K562 (cell line): ENCODE measurements around the gene UNC79. TPM values are rescaled to one million over a fixed set of nuclear protein-coding genes. Genes with fewer than 3 reads are reported as not detected.

Experiments
- ATAC-seq: fragments of 200-7000 bp; cut with Tn5 transposase; 3 replicates; pipeline ENCODE4 v1.9.1; 2020; ENCODE audit warnings: moderate library complexity
- BruUV-seq: library from RNA; stranded (reverse); fragments of 400-500 nt; replicated peaks from 2 replicates; lab custom pipeline; 2021; lab: Mats Ljungman, UMichigan
- CTCF ChIA-PET: fragments of 300-600 bp; formaldehyde crosslinking; extraction: SDS; loops from one replicate; lab custom pipeline; 2021; ENCODE audit warnings: low intra/inter-chr PET ratio; lab: Yijun Ruan, JAX
- POLR2A ChIA-PET: fragments of 300-600, 350-650 bp; sonication (Branson Sonifier 250); formaldehyde crosslinking; extraction: SDS; loops from one replicate; lab custom pipeline; 2021; ENCODE audit warnings: antibody characterized with exemption, inconsistent platforms; lab: Yijun Ruan, JAX
- DNase-seq, 4 experiments: peaks; one replicate each; pipeline versions ENCODE4 v3.0.0 to v3.0.0-alpha.2; 2011 to 2018; ENCODE audit warnings: low spot score in 3 of 4, mixed read lengths in 3 of 4; ENCODE audit errors: extremely low read depth in 1 of 4
- FAIRE-seq: peaks from 2 replicates; lab custom pipeline; 2011; peaks lifted over from hg19 to GRCh38; lab: Jason Lieb, UNC
- H2AFZ ChIP-seq: 2 replicates; pipeline ENCODE4 v1.6.0; 2011; ENCODE audit warnings: low read depth, low read length, control low read depth, inconsistent platforms
- H3K27ac ChIP-seq: fragments of 200-600 bp; 3 replicates; pipeline ENCODE4 v1.8.0; 2011; ENCODE audit warnings: low read depth, mild to moderate bottlenecking, control low read depth, inconsistent platforms, low read length, moderate library complexity, mixed read lengths; ENCODE audit errors: extremely low read depth
- H3K27me3 ChIP-seq, 2 experiments: fragments of 300-600 bp in 1 of 2; 2 replicates in 1 of 2; 3 replicates in 1 of 2; pipeline versions ENCODE4 v1.6.0 to v1.8.0; 2011; ENCODE audit warnings: inconsistent platforms in 2 of 2, low read length in 2 of 2, mild to moderate bottlenecking in 1 of 2, mixed read lengths in 1 of 2, moderate library complexity in 1 of 2; ENCODE audit not compliant: control insufficient read depth in 2 of 2, insufficient read depth in 2 of 2
- H3K36me3 ChIP-seq: fragments of 300-600 bp; 3 replicates; pipeline ENCODE4 v1.8.0; 2011; ENCODE audit warnings: mild to moderate bottlenecking, low read length, inconsistent platforms; ENCODE audit not compliant: control insufficient read depth, insufficient read depth
- H3K4me1 ChIP-seq, 2 experiments: fragments of 200-600 bp in 1 of 2; replicated peaks in 1 of 2; 2 replicates in 1 of 2; 3 replicates in 1 of 2; pipeline versions ENCODE4 v1.5.1 to v1.8.0; 2011; ENCODE audit warnings: inconsistent platforms in 2 of 2, low read length in 2 of 2, mild to moderate bottlenecking in 1 of 2, mixed read lengths in 1 of 2, moderate library complexity in 1 of 2; ENCODE audit not compliant: control insufficient read depth in 2 of 2, insufficient read depth in 2 of 2
- H3K4me2 ChIP-seq: 2 replicates; pipeline ENCODE4 v1.6.1; 2011; ENCODE audit warnings: low read length, control low read depth, inconsistent platforms, mixed read lengths; ENCODE audit not compliant: insufficient read depth
- H3K4me3 ChIP-seq: fragments of 200-600 bp; sonication (generic), shearing (Covaris generic); 2 replicates; pipeline ENCODE4 v1.5.1; 2016; ENCODE audit warnings: control low read depth, inconsistent platforms
- H3K79me2 ChIP-seq: fragments of 200-600 bp; 3 replicates; pipeline ENCODE4 v1.8.0; 2011; ENCODE audit warnings: low read length, inconsistent platforms; ENCODE audit not compliant: control insufficient read depth, insufficient read depth
- H3K9ac ChIP-seq, 2 experiments: 2 replicates each; pipeline versions ENCODE4 v1.6.0 to v1.6.1; 2011; ENCODE audit warnings: low read depth in 2 of 2, low read length in 2 of 2, control low read depth in 1 of 2, inconsistent platforms in 1 of 2, mild to moderate bottlenecking in 1 of 2, mixed read lengths in 1 of 2; ENCODE audit not compliant: insufficient read depth in 1 of 2
- H3K9me1 ChIP-seq: one replicate; pipeline ENCODE4 v1.6.0; 2011; ENCODE audit warnings: inconsistent platforms, mild to moderate bottlenecking, low read length, moderate library complexity; ENCODE audit not compliant: control insufficient read depth, insufficient read depth
- H3K9me3 ChIP-seq: replicated peaks from 2 replicates; pipeline ENCODE4 v1.5.1; 2011; ENCODE audit warnings: low read depth, low read length, inconsistent platforms; ENCODE audit not compliant: control insufficient read depth, insufficient read depth
- H4K20me1 ChIP-seq: replicated peaks from 2 replicates; pipeline ENCODE4 v1.6.1; 2011; ENCODE audit warnings: low read length, inconsistent platforms, mixed read lengths; ENCODE audit not compliant: control insufficient read depth, insufficient read depth
- CBX2 ChIP-seq: fragments of 200-600 bp; sonication (generic); IDR thresholded peaks from one replicate; pipeline ENCODE4 v1.6.1; 2012; ENCODE audit warnings: mild to moderate bottlenecking, low read length, inconsistent platforms; ENCODE audit not compliant: insufficient read depth, poor library complexity, severe bottlenecking
- EHMT2 ChIP-seq: fragments of 450-650 bp; IDR thresholded peaks from 2 replicates; pipeline ENCODE4 v1.6.1; 2018; ENCODE audit warnings: antibody characterized with exemption
- ETV5 ChIP-seq: sonication (generic); formaldehyde crosslinking; IDR thresholded peaks from 2 replicates; pipeline ENCODE4 v1.4.0; 2020; ENCODE audit warnings: low read depth, mild to moderate bottlenecking, missing genetic modification reagents
- MED1 ChIP-seq: sonication (generic); formaldehyde crosslinking; IDR thresholded peaks from 2 replicates; pipeline ENCODE4 v1.8.1; 2023; ENCODE audit warnings: missing genetic modification reagents, borderline replicate concordance
- PTRF ChIP-seq: fragments of 450-650 bp; IDR thresholded peaks from 2 replicates; pipeline ENCODE4 v1.6.1; 2016; ENCODE audit warnings: mild to moderate bottlenecking, missing genetic modification characterization, missing compliant biosample characterization
- RBM15 ChIP-seq: fragments of 200-400 bp; formaldehyde crosslinking; IDR thresholded peaks from 2 replicates; pipeline ENCODE4 v1.6.1; 2018; ENCODE audit warnings: mild to moderate bottlenecking, low read length, moderate library complexity; ENCODE audit not compliant: insufficient read depth
- SETDB1 ChIP-seq: IDR thresholded peaks from one replicate; pipeline ENCODE4 v1.6.1; 2012; ENCODE audit warnings: low read length, control low read depth, inconsistent platforms
- SIRT6 ChIP-seq: IDR thresholded peaks from one replicate; pipeline ENCODE4 v1.6.1; 2012; ENCODE audit warnings: low read depth, mild to moderate bottlenecking, control low read depth, inconsistent platforms, low read length, moderate library complexity
- SP2 ChIP-seq: IDR thresholded peaks from 2 replicates; pipeline ENCODE4 v1.6.1; 2011; ENCODE audit warnings: mild to moderate bottlenecking, low read depth, low read length, moderate library complexity; ENCODE audit not compliant: poor library complexity, severe bottlenecking; ENCODE audit errors: extremely low read depth
- WHSC1 ChIP-seq: IDR thresholded peaks from one replicate; pipeline ENCODE4 v1.6.1; 2012; ENCODE audit warnings: low read length, control low read depth, inconsistent platforms
- ZNF24 ChIP-seq: fragments of 450-650 bp; IDR thresholded peaks from 2 replicates; pipeline ENCODE4 v1.6.1; 2016
- ZNF408 ChIP-seq: fragments of 250-450 bp; sonication (Bioruptor Pico); IDR thresholded peaks from 2 replicates; pipeline ENCODE4 v1.4.0; 2020; ENCODE audit warnings: low read depth, mild to moderate bottlenecking, moderate library complexity
- ZNF778 ChIP-seq: fragments of 450-650 bp; formaldehyde crosslinking; IDR thresholded peaks from 2 replicates; pipeline ENCODE4 v1.4.0; 2020; ENCODE audit warnings: mild to moderate bottlenecking, moderate library complexity
- WGBS: fragments of 100-300 bp; shearing (Covaris generic); methylation state at CpG from one replicate; pipeline ENCODE4 v1.1.6; 2016; ENCODE audit warnings: low coverage, mixed read lengths; ENCODE audit not compliant: insufficient coverage; ENCODE audit errors: missing lambda C conversion rate; 5-methylcytosine and 5-hydroxymethylcytosine counted together
- in situ Hi-C: fragments of 300-500 bp; cut with MboI; formaldehyde crosslinking; loops from 4 replicates; pipeline ENCODE4 v1.15.0; 2018; ENCODE audit warnings: inconsistent platforms, mixed read lengths
- intact Hi-C: fragments of 100-400 bp; cut with micrococcal nuclease; formaldehyde crosslinking; loops from 2 replicates; pipeline ENCODE4 v1.14.2; 2022
- polyA plus RNA-seq, 8 experiments: library from polyadenylated mRNA; depleted of rRNA in 4 of 8; stranded (reverse) in 5 of 8; unstranded in 3 of 8; fragments of >200 nt; fragmentation: Nextera tagmentation in 2 of 8; fragmentation: Illumina TruSeq in 1 of 8; extraction: Ambion mirVana in 2 of 8; extraction: Trizol in 1 of 8; gene quantifications; 2 replicates each; pipeline versions ENCODE4 v1.2.1 to v1.2.3, GENCODE V29; 2011 to 2014; ENCODE audit warnings: inconsistent platforms in 1 of 8, missing spikeins in 1 of 8
- total RNA-seq, 7 experiments: library from RNA; depleted of rRNA in 6 of 7; stranded (reverse); fragments of >200 nt in 6 of 7; fragmentation: Illumina TruSeq in 2 of 7; extraction: Trizol in 2 of 7; gene quantifications; 2 replicates each; pipeline versions ENCODE4 v1.2.1 to v1.2.3, GENCODE V29; 2011 to 2021; ENCODE audit warnings: low replicate concordance in 1 of 7
- TF ChIP-seq, protein P1 (sequence below): sonication (generic); formaldehyde crosslinking; IDR thresholded peaks from 2 replicates; pipeline ENCODE4 v1.8.0; 2022; ENCODE audit warnings: mild to moderate bottlenecking, missing genetic modification reagents
- TF ChIP-seq, protein P2 (sequence below): sonication (generic); formaldehyde crosslinking; IDR thresholded peaks from 2 replicates; pipeline ENCODE4 v1.9.0; 2022; ENCODE audit warnings: mild to moderate bottlenecking, missing genetic modification reagents
- TF ChIP-seq, protein P3 (sequence below): fragments of 250-450 bp; sonication (Bioruptor Pico); IDR thresholded peaks from 2 replicates; pipeline ENCODE4 v1.4.0; 2020; ENCODE audit warnings: mild to moderate bottlenecking, moderate library complexity, borderline replicate concordance

UNC79 gene
- total and polyA plus RNA-seq, 9 of the 15 experiments (the other 6 are each of a cell fraction or from before 2014, with no cell fraction given) = under 0.01 to 0.04 (median 0.01) TPM; not detected in 6

DNA sequence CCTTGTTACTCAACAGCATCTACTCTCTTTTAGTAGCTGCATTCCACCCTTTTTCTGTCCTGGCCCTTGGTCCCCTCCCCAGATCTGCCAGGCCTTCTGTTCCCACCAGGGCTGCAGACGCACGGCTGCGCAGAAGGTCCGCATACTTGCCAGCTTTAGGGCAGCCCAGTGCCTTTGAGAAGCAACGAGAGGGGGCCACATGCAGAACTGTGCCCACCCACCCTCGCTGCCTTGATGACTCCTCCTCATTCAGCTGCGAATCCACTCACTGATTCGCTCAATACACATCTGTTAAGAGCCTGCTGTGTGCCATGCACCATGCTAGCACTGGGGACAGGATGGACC, 318.3 kb downstream of the UNC79 start:
- POLR2A ChIA-PET = interaction anchor here (1.0 kb wide), 1 partner anchor 12 kb away, joined by 3 read pairs; no protein-coding TSS in a partner anchor
- Histone ChIP-seq H3K4me3 (no peak overlapping the region), H3K4me2 (no peak overlapping the region), H4K20me1 (no peaks in the 10 kb centered on the region), H3K9me3 (no peaks in the 10 kb centered on the region), H3K9ac (no peak overlapping the region), H3K36me3 (no peaks in the 10 kb centered on the region), H3K79me2 (no peaks in the 10 kb centered on the region), H3K4me1 (no peaks in the 10 kb centered on the region), H3K27me3 (peaks cover 0 to 9% of the 10 kb centered on the region in 2 experiments; a peak in 1 of 5 replicates), H2AFZ (no peak overlapping the region)
- CTCF ChIA-PET = no interaction called here
- DNase-seq (no peak), FAIRE-seq (no peak), ATAC-seq (no peak)
- in situ Hi-C loops (no loop called here), intact Hi-C loops (no loop called here)
- no TSS peak for BruUV-seq
- TF ChIP-seq CBX2 = no peak
- TF ChIP-seq ZNF778 (CRISPR knock-in tag) = no peak
- no peak for TF ChIP-seq MED1 (CRISPR knock-in tag)
- TF ChIP-seq SETDB1 = no peak
- TF ChIP-seq EHMT2 = no peak
- TF ChIP-seq PTRF = no peak
- no peak for TF ChIP-seq SIRT6
- no peak for TF ChIP-seq ZNF408 (CRISPR knock-in tag)
- TF ChIP-seq, protein P1, sequence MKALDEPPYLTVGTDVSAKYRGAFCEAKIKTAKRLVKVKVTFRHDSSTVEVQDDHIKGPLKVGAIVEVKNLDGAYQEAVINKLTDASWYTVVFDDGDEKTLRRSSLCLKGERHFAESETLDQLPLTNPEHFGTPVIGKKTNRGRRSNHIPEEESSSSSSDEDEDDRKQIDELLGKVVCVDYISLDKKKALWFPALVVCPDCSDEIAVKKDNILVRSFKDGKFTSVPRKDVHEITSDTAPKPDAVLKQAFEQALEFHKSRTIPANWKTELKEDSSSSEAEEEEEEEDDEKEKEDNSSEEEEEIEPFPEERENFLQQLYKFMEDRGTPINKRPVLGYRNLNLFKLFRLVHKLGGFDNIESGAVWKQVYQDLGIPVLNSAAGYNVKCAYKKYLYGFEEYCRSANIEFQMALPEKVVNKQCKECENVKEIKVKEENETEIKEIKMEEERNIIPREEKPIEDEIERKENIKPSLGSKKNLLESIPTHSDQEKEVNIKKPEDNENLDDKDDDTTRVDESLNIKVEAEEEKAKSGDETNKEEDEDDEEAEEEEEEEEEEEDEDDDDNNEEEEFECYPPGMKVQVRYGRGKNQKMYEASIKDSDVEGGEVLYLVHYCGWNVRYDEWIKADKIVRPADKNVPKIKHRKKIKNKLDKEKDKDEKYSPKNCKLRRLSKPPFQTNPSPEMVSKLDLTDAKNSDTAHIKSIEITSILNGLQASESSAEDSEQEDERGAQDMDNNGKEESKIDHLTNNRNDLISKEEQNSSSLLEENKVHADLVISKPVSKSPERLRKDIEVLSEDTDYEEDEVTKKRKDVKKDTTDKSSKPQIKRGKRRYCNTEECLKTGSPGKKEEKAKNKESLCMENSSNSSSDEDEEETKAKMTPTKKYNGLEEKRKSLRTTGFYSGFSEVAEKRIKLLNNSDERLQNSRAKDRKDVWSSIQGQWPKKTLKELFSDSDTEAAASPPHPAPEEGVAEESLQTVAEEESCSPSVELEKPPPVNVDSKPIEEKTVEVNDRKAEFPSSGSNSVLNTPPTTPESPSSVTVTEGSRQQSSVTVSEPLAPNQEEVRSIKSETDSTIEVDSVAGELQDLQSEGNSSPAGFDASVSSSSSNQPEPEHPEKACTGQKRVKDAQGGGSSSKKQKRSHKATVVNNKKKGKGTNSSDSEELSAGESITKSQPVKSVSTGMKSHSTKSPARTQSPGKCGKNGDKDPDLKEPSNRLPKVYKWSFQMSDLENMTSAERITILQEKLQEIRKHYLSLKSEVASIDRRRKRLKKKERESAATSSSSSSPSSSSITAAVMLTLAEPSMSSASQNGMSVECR (CRISPR knock-in tag) = no peak
- no peak for TF ChIP-seq ZNF24
- TF ChIP-seq RBM15 = no peak
- no peak for TF ChIP-seq SP2
- TF ChIP-seq ETV5 (CRISPR knock-in tag) = no peak
- TF ChIP-seq, protein P2, sequence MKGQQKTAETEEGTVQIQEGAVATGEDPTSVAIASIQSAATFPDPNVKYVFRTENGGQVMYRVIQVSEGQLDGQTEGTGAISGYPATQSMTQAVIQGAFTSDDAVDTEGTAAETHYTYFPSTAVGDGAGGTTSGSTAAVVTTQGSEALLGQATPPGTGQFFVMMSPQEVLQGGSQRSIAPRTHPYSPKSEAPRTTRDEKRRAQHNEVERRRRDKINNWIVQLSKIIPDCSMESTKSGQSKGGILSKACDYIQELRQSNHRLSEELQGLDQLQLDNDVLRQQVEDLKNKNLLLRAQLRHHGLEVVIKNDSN (CRISPR knock-in tag) = no peak
- TF ChIP-seq WHSC1 = no peak
- TF ChIP-seq, protein P3, sequence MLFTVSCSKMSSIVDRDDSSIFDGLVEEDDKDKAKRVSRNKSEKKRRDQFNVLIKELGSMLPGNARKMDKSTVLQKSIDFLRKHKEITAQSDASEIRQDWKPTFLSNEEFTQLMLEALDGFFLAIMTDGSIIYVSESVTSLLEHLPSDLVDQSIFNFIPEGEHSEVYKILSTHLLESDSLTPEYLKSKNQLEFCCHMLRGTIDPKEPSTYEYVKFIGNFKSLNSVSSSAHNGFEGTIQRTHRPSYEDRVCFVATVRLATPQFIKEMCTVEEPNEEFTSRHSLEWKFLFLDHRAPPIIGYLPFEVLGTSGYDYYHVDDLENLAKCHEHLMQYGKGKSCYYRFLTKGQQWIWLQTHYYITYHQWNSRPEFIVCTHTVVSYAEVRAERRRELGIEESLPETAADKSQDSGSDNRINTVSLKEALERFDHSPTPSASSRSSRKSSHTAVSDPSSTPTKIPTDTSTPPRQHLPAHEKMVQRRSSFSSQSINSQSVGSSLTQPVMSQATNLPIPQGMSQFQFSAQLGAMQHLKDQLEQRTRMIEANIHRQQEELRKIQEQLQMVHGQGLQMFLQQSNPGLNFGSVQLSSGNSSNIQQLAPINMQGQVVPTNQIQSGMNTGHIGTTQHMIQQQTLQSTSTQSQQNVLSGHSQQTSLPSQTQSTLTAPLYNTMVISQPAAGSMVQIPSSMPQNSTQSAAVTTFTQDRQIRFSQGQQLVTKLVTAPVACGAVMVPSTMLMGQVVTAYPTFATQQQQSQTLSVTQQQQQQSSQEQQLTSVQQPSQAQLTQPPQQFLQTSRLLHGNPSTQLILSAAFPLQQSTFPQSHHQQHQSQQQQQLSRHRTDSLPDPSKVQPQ = no peak
- TF ChIP-seq, all 486 proteins: peak for 0
- H3K27ac ChIP-seq = no peak overlapping the region
- WGBS = 0% methylated on average over 4 of the region's 8 CpGs
- no peaks in the 10 kb centered on the region for H3K9me1 ChIP-seq
